ENCODE measurements around the gene TSHZ1.

Gene TSHZ1

GRCh38 chr18:75218065-75218923 is 7.7 kb downstream of the TSHZ1 start:
- ChIA-PET POLR2A (no interaction called here), CTCF (interaction anchor here (0.9 kb wide), 1 partner anchor 12 kb away, joined by 3 read pairs; no protein-coding TSS in a partner anchor)
- H3K4me3 ChIP-seq (ENCODE audit: low read depth, low read length): no peak overlapping the region
- no peak for TF ChIP-seq CTCF (IDR thresholded peaks at IDR 0.05; ENCODE audit: insufficient read depth, low read length, missing control alignments)
- DNase-seq (ENCODE audit: low read depth, low spot score): no peak

- DNase-seq (ENCODE audit: low read depth, low spot score): no peak
- TF ChIP-seq CTCF (IDR thresholded peaks at IDR 0.05; ENCODE audit: insufficient read depth, low read length, missing control alignments): no peak
- H3K4me3 ChIP-seq (ENCODE audit: low read depth, low read length): no peak overlapping the region
- ChIA-PET CTCF (no interaction called here), POLR2A (no interaction called here)
Observed at GRCh38 chr18:75219745-75220375, 9.3 kb downstream of the TSHZ1 start.

- CTCF ChIA-PET: interaction anchor here (1.3 kb wide), 1 partner anchor 8 kb away, joined by 3 read pairs; no protein-coding TSS in a partner anchor
- POLR2A ChIA-PET: no interaction called here
- DNase-seq (ENCODE audit: low read depth, low spot score): no peak
- TF ChIP-seq CTCF (IDR thresholded peaks at IDR 0.05; ENCODE audit: insufficient read depth, low read length, missing control alignments): no peak
- no peak overlapping the region for H3K4me3 ChIP-seq (ENCODE audit: low read depth, low read length)
Observed at GRCh38 chr18:75220551-75221355, 10.2 kb downstream of the TSHZ1 start.

- no peak for TF ChIP-seq CTCF (IDR thresholded peaks at IDR 0.05; ENCODE audit: insufficient read depth, low read length, missing control alignments)
- ChIA-PET POLR2A (no interaction called here), CTCF (interaction anchor here (1.3 kb wide), 1 partner anchor 9 kb away, joined by 3 read pairs; no protein-coding TSS in a partner anchor)
- no peak overlapping the region for H3K4me3 ChIP-seq (ENCODE audit: low read depth, low read length)
- no peak for DNase-seq (ENCODE audit: low read depth, low spot score)
Observed at GRCh38 chr18:75221397-75221796, 10.8 kb downstream of the TSHZ1 start.

GRCh38 chr18:75221897-75222296 is 11.3 kb downstream of the TSHZ1 start:
- TF ChIP-seq CTCF (IDR thresholded peaks at IDR 0.05; ENCODE audit: insufficient read depth, low read length, missing control alignments): no peak
- ChIA-PET POLR2A (no interaction called here), CTCF (interaction anchor here (1.3 kb wide), 1 partner anchor 9 kb away, joined by 3 read pairs; no protein-coding TSS in a partner anchor)
- H3K4me3 ChIP-seq (ENCODE audit: low read depth, low read length): no peak overlapping the region
- DNase-seq (ENCODE audit: low read depth, low spot score): no peak
